IPS DF 4.7 (cell line): ENCODE results near the gene NET1.

Experiments
- DNase-seq: peaks from one replicate; pipeline ENCODE4 v3.0.0-alpha.2; 2013; ENCODE audit warnings: low spot score; ENCODE audit errors: extremely low read depth

Gene NET1

DNA sequence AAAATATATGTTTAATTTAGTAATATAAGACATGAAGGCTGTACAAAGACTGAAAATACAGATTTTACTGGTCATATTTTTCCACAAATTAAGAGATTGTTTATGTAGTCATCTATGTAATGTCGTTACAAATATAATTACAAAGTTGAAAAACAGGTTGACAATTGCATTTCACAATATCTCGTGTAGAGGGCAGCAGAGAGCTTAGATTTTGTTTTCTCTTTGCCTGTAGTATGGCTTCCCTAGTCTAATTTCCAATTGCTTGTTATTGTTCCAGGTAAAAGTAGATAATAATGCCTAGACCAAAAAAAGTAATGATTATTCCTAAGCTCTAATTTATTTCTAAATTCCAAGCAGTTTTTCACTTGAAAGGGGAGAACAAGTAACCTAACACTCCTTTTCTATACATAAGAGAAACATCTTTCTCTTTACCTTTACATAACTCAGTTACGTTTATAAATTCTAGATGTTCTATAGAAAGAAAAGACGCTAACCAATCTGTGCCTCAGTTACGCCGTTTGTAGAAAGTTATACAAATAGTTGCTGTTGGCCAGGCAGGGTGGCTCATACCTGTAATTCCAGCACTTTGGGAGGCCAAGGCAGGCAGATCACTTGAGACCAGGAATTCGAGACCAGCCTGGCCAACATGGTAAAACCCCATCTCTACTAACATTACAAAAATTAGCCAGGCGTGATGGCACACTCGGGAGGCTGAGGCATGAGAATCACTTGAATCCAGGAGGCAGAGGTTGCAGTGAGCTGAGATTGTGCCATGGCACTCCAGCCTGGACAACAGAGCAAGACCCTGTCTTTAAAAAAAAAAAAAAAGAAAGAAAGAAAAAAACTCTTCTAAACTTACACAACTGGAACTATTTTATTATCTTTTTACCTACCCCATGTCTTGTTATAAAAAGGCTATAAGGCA lies 30.0 kb downstream of the NET1 start:
- DNase-seq = no peak

DNA sequence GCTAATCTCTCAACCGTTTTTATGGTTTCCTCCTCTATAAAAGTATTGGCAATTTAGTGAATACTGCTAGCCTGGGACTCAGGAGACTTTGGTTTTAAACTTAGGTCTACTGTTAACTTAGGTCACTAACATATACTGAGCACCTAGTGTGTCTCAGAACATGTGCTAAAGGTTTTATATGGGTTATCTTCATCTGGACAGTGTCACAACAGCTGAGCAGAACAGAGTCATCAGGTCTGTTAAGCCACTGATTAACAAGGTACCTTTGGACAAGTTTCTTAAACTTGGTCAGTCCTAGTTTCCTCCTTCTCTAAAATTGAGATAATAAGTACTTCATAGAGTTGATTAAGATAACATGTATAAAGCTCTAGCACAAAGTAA lies 30.6 kb downstream of the NET1 start:
- no peak for DNase-seq

DNA sequence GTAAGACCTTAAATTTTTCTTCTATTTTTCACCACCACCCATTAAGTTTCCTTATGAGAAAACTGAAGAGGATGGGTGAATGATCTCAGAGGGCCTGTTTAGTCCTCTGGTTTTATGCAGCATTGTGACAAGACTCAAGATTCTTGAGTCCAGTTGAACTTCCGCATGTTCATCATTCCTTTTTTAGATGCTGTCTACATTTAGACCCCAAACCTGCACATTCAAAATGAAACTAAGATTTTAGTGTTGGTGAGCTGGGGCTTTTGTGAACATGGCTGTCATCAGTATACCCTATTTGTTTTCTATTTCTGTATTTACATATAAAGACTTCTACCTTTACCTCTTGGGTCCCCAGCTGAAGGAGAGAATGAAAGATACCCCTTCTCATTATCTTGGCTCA lies 31.1 kb downstream of the NET1 start:
- no peak for DNase-seq

DNA sequence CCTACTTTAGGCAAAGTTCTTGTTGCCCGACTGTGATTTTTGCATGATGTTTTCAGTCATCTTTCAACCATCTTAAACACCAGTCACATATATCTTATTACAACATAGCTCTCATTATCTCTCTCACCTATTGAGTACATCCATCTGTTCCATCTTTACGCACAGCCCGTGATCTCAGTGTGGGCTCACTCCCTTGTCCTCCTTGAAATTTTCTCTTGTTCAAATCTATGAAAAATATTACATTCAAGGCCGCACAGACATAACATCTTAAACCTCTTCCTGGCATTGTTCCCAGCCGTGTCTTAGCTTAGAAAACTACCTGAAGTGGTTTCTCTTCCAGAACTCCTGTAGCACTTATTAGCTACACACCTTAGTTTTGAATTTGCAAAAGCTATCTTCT lies 32.6 kb downstream of the NET1 start:
- DNase-seq = no peak

DNA sequence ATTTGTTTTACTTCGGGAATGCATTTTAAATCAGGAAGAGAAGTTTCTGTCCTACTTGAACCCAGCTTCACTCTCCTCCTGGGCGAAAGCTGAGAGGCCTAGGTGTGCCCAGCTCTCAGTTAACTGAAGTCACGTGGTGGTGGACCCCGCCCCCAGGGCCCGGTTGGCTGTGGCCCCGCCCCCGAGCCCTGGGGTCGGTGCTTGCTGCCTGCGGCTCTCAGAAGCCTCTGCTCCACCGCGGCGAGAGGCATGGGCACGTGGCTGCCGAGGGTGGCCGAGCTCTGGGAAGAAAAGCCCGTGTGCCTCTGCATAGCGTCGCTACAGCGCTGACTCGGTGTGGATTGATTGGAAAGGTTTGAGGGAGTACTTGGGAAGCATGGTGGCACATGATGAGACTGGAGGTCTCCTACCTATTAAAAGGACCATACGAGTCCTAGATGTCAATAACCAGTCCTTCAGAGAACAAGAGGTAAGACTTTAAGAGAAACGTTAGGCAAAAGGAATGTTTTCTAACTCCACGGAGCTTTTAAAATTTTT lies 34.1 kb downstream of the NET1 start:
- DNase-seq = no peak

DNA sequence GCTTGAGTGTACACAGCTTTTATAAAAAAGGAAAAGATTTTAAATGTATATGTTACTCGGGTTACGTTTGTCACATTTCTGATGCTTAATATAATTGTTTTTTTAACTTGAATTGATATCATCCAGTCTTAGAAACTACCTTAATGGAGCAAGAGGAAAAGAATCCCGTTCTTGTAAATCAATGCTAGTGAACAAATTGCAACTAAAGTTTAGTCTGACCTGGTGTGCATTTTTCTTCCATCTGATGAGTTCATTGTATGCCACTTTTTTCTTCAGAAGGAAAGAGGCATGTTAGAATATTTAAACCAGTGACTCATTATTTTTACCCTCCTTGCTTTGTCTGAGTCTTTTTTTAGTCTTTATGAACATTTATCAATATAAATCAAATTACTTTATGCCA lies 34.7 kb downstream of the NET1 start:
- no peak for DNase-seq

DNA sequence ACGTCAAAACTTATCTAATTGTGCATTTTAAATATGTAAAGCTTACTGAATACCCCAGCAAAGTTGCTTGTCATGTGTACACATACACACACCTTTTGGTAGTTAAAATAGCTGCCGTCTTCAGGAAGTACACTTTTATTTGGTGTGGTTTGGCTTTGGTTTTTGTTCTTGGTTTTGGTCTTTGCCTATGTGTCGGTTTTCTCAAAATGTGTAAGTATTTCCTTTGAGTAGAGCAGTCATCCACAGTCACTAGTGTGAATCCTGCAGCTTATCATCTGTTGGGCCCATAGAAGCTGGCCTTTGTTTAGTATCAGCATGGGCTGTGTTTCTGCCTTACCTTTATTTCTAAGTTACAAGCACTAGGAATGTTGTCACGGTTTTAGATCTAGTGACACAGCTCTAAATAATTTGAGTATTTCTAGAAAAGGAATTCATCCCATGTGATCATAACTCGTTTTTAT lies 35.3 kb downstream of the NET1 start:
- no peak for DNase-seq

DNA sequence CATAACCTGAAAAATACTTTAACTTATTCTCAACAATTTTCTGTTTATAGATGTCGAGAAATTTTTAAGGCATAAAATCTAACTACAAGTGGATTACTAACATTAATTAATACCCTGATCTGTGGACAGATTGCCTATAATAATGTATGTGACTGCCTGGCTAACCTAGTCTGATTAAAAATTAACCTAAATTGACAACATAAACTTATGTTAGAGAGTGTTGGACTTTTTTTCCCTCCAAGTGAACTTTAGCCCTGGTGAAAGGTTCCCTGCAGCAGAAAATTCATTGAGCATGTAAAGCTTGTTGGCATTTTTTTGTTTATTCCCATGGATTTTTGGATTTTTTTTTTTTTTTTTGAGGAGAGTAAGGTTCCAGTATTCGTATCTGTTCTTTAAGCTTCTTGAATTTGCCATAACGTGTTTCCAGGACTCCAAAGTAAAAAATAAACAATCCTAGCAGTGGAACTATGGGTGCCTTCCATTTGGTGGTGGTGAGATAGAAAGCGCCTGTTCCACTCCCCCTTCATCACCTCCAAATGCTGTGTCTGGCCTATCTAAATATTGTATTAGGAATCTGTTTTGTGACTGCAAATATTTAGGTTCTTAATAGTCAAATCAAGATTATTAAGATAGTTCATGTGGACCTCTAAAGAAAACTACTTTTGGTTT lies 36.1 kb downstream of the NET1 start:
- DNase-seq = no peak

DNA sequence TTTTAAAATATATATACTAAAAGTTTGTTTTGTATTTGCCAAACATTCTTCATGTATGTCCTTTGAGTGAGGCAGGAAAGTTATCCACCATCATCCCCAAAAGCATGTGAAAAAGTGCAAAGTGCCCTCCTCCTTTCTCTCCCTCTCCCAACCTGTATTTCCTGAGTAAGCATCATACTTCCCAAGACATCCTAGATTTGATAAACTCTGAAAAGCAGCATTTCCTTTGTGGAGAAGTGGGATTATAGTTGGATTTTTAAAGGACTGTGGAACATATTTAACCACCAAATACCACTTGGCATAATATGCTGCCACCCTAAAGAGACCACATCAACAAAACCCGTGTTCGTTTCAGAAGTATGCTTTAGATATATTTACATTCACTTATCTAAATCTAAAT lies 36.9 kb downstream of the NET1 start:
- DNase-seq = no peak

DNA sequence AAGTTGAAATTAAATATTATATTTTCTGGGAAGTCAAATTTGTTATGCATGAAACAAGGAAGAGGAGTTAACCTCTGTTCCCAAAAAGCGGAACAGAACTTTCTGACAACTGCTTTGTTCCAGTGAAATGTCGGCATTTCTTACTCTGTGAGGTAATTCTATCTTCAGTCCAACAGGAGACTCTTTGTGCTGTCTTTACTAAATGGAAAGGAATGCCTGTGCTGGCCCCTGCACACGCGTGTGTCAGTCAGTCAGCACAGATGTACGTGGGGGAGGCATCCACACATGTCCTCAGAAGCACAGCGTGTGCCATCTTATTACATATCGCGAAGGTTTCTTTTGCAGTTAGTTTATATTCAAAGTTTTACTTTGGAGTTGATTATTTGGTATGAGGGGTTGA lies 37.5 kb downstream of the NET1 start:
- DNase-seq = no peak

DNA sequence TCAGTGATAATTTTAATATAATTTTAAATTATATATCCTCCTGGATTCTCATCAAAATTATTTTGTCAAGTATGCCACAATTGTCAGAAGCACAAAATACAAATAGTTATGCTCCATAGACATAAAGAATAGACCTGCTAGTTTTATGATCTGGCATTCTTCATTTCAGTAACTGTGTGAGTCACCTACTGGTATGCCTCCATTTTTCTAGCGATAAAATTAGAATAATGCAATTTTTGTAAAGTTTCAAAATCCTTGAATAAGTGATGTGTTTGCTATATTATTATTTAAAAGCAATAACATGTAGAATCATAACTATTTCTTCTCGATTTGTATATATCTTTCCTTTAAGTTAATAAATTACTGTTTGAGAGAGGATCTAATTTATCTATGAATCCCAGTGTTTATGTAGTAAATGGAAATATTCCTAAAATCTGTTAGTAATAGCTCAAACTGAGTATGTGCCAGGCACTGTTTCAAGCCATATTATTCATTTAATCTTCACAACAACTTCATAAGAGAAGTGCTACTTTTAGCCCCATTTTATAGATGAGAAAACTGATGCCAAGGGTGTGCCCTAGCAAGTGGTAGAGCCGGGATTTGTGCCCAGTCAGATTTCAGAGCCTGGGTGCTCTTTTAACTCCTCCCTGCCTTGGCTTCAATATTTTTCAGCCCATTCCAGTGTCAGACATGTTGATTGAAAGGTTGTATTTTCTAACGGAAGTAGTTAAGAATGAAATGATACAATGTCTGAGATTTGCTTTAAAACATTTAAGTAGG lies 38.4 kb downstream of the NET1 start:
- no peak for DNase-seq

DNA sequence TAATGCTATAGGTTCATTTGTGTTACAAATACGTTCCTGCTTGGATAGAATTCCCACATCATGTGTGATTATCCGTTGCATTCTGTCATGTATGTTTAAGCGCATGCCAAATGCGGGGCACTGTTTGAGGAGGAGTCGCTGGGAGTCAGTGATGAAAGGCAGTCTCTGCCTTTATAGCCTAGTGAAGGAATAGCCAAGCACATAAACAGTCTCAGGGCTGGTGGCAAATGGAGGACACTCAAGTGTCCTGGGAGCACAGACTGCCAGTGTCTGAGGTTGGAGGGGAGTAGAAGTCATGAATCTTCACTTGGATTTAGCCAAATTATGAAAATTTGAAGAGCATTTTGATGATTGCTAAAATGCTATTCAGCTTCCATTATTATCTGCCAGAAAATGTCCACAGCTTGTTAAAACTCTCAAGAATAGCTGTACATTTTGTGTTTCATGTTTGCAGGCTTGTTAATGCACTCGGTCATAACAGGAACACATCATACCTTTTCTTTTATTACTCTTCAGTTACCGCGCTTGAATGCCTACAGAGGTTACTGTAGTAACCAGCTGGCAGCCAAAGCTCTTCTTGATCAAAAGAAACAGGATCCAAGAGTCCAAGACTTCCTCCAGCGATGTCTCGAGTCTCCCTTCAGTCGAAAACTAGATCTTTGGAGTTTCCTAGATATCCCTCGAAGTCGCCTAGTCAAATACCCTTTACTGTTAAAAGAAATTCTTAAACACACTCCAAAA lies 41.6 kb downstream of the NET1 start:
- DNase-seq = no peak

DNA sequence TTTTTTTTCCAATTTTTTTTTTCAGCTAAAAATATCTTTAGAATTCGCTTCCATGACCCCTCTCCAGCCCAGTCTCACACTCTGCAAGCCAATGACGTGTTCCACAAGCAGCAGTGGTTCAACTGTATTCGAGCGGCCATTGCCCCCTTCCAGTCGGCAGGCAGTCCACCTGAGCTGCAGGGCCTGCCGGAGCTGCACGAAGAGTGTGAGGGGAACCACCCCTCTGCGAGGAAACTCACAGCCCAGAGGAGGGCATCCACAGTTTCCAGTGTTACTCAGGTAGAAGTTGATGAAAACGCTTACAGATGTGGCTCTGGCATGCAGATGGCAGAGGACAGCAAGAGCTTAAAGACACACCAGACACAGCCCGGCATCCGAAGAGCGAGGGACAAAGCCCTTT lies 44.2 kb downstream of the NET1 start:
- DNase-seq = no peak

DNA sequence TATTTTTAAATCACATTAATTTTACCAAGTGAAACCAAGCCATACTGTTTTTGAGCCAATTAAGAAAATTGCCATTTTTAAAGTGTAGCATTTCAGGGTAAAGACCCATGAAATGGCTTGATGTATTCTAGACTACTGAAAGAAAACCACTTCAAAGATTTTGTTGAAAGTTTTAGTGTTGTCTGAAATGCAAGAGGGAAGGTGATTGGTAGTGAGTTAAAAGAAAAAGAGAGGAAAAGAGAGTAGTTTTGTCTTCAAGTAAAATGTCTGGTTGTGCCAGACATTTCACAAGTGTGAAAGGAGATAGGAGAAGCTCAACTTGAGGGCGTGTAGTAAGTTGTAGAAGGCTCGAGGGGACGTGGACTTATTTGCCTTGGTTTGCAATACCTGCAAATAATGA lies 45.4 kb downstream of the NET1 start:
- no peak for DNase-seq

DNA sequence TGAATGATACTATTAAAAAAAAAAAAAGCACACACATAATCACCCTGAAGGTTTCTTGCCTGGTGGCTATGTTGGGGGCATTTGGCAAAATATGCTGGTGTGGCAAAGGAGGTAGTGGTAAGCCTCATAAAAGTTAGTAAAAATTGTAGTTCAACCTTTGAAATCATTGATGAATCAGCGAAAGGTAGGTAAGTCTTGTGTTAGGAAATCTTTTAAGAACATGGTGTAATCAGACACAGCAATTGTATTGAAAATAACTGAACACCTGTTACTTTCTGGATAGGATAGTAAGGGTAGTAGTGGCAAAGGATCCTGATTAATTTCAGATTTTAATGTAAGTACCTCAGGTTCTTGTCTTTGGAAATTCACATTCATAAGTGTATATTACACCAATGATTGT lies 46.1 kb downstream of the NET1 start:
- DNase-seq = no peak

DNA sequence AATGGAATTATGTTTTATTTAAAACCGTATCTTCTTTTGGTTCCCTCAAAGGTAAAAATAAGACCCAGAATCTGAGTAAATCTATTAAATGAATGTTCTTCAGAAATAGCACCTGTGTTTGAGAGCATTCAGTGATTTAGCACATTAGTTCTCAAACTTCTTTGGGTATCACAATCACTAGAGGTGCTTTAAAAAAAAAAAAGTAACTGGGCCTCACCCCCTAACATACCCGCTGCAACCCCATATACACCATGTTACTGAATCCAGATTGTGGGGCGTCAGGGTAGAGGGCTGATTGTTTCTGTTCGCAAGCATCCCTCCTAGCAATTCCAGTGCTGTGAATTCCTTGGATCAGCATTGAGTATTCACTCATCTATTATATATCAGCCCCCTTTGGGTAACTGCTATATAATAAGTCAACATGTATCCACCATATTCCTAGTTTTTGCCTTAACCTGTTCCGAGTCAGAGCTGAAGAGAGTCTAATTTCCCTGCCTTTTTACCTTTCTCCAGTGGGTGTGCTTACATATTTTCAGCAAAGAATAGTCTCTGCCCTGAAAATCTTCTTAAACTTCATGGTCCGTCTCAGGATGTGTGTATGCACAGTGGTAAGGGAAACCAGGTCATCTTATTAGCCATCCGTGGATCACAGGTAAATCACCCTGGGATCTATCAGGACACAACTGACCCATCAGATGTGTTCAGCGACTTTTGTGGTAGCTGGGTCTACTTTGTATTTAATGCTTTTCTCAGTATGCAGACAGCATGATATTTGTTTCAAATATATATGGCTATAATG lies 46.8 kb downstream of the NET1 start:
- DNase-seq = no peak

DNA sequence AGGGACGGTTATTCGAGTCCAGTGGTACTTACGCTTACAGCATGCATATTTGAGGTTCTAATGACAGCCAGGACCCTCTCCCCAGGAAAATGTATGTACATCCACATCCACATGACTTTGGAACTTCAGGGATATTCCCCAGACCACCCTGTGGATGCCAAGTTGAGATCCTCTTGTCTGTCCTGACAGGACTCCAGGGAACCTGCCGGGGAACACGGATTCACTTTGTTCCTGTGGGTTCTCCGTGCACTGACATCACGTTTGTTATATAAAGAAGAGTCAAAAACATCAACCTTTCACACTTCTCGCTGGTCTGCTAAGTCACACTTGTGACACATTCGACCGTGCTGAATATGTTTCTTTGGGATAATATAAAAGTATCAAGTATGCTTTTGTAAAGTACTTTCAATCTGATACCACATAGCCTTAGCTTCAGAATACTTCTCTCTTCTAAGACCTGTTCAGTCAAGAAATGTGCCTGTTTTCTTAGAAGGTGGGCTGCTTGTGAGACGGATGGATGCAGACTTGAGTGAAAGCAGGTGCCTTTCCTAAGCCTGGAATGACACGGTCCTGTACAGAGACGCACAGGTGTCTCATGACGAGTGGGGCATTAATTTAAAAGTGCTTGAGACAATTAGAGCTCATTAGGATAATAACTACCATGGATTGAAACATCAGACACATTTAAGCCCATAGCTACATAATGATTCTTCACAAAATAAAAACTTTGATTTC lies 48.3 kb downstream of the NET1 start:
- no peak for DNase-seq

DNA sequence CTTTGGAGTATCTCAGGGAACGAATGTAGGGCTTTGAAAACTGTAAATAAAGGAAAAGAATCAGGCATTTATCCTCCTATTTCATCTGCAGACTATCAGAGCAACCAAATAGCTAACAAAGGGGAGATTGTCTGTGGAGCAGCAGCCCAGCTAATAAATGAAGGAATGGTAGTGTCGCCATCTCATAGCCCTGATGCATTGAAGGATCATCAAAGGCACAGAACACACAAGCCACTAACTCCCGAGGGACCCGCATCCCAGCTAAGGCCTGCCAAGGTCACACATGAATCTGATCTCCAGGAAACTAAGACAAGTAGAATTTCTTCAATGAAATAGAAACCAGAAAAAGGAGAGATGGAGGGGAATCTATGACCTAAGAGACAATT lies 48.8 kb downstream of the NET1 start:
- DNase-seq = no peak
